ENCODE results near the gene S100A13. TPM values are rescaled to one million over a fixed set of nuclear protein-coding genes. Genes with fewer than 3 reads are reported as not detected.

Gene S100A13
- total RNA-seq, 4 donors from 2014 or later: 219 to 545 (median 343) TPM

DNA sequence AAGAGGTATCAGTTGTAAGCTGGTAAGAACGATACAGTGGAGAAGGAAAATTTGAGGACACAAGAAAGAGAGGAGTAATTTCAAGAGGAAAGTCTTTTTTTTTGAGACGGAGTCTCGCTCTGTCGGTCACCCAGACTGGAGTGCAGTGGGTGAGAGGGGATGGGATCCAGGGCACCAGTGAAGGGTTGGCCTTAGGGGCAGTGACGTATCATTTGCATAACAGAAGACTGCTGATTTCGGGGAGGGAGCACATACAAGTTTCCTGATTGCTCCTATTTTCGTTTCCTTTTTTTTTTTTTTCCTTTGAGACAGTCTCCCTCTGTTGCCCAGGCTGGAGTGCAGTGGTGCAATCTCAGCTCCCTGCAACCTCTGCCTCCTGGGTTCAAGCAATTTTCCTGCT is 4.2 kb downstream of the S100A13 start:
- Histone ChIP-seq H3K27me3 (no peaks in the 10 kb centered on the region), H3K9me3 (no peaks in the 10 kb centered on the region), H3K27ac (peak overlapping the region; percentile 78 to 99 (median 96)), H3K36me3 (peaks cover 2 to 8% of the 10 kb centered on the region in 2 donors), H3K4me3 (replicated peaks in 1 of 3) (no peak overlapping the region), H3K4me1 (peaks cover 54 to 56% of the 10 kb centered on the region in 2 donors)
- intact Hi-C loops (cut with DNase I): no loop called here
- WGBS, 2 donors: 20 to 38% methylated on average over 7 of the region's 7 CpGs
- TF ChIP-seq POLR2A (IDR thresholded peaks at IDR 0.05) (no peak), CTCF (IDR thresholded peaks at IDR 0.05) (no peak)
- DNase-seq: peak; percentile 74 to 79

- H3K9me3 ChIP-seq: no peaks in the 10 kb centered on the region
- WGBS, 2 donors: 96 to 98% methylated on average over 6 of the region's 6 CpGs
- peaks cover 56 to 62% of the 10 kb centered on the region in 2 donors for H3K4me1 ChIP-seq
- DNase-seq: no peak
- H3K27me3 ChIP-seq: no peaks in the 10 kb centered on the region
- peaks cover 0 to 8% of the 10 kb centered on the region in 2 donors for H3K36me3 ChIP-seq
- intact Hi-C loops (cut with DNase I): no loop called here
- peak overlapping the region in 2 of 3 donors; percentile 77 to 89 for H3K27ac ChIP-seq
- TF ChIP-seq POLR2A (IDR thresholded peaks at IDR 0.05) (no peak), CTCF (IDR thresholded peaks at IDR 0.05) (no peak)
- H3K4me3 ChIP-seq (replicated peaks in 1 of 3): no peak overlapping the region
These were observed 8.1 kb downstream of the S100A13 start for GRCh38 chr1:153619171-153619570.

DNA sequence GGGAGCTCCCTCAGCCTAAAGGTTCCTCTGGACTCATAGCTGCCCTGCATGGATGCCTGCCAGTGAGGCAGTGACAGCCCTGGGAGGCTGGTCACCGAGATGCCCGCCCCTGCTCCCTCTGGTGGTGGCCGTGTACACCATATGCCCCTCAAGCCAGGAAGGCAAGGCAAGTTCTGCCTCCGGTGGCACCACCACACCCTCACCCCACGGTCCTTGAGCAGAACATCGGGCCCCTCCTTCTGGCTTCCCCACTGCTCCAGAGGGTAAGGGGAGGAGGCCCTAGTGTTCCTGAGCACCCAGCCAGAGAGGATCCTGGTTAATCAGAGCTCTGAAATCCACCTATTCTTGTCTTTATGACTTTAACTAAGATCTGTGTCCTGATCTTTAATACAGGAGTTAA is 9.6 kb downstream of the S100A13 start:
- 17 to 27% methylated on average over 3 to 4 of the region's 6 CpGs for WGBS, 2 donors
- intact Hi-C loops (cut with DNase I): no loop called here
- DNase-seq: peak; percentile 56 to 84
- Histone ChIP-seq H3K4me3 (replicated peaks in 1 of 3) (no peak overlapping the region), H3K27ac (peak overlapping the region; percentile 75 to 89 (median 77)), H3K9me3 (no peaks in the 10 kb centered on the region), H3K36me3 (peaks cover 0 to 8% of the 10 kb centered on the region in 2 donors), H3K4me1 (peaks cover 49 to 61% of the 10 kb centered on the region in 2 donors), H3K27me3 (no peaks in the 10 kb centered on the region)
- peak in 5 of 6 experiments; percentile 54 to 88 (median 61) for TF ChIP-seq CTCF (IDR thresholded peaks at IDR 0.05)
- TF ChIP-seq POLR2A (IDR thresholded peaks at IDR 0.05): no peak

DNA sequence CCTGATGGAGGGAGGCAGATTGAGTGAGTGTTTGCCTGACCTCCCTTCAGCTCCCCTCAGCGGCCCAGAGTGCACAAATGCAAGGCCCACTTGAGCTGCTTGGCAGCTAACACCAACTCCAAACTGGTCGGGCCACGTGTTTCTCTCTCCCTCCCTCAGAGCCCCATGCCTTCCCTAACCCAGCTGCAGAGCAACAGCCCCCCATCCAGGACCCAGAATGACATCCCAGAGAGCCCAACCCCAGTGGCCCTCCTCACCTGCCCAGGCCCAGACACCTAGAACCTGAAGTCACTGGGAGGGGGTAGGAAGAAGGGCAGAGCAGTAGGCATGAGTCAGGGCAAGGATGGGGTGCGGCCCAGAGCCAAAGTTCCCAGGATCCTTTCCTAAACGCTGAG is 10.4 kb downstream of the S100A13 start:
- Histone ChIP-seq H3K9me3 (no peaks in the 10 kb centered on the region), H3K36me3 (peaks cover 0 to 8% of the 10 kb centered on the region in 2 donors), H3K4me1 (peaks cover 43 to 54% of the 10 kb centered on the region in 2 donors), H3K4me3 (replicated peaks in 1 of 3) (no peak overlapping the region), H3K27ac (peak overlapping the region; percentile 75 to 89 (median 77)), H3K27me3 (no peaks in the 10 kb centered on the region)
- WGBS, 2 donors: 45 to 80% methylated on average over 2 to 5 of the region's 5 CpGs
- peak; percentile 88 to 90 for DNase-seq
- intact Hi-C loops (cut with DNase I): no loop called here
- TF ChIP-seq POLR2A (IDR thresholded peaks at IDR 0.05) (peak in 1 of 2 donors; percentile 19), CTCF (IDR thresholded peaks at IDR 0.05) (no peak)

DNA sequence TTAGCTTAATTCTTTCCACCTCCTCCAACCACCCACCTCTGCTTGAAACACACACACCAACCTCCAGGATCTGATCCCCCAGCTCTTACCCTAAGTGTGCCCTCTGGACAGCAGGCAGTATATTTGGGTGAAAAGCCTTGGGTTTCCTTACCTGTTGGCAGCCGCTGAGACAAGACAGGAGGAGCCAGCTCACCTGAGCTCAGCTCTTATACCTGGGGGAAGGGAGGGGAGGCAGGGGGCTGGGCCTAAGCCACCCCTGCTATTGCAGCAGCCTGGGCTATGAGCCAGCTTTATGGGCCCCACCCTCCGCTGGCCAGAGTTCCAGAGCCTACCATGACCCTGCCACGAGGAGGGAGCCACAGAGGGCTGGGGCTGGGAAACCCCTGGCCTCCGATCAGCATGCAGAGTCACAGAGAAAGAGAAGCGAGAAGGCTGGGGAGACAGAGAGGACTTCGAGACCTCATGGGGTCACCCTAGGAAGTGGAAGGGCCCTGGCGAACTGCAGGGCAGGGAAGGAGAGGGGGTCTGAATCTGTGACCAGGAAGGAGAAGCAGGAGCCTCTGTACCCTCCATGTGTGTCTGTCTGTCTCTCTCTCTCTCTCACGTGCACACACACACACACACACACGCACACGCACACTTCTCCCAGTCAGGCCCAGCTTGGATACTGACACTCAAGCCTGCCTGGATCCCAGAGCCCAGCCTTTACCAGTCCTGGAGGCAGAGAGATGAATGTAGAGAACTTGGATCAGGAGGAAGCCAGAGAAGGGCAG is 11.0 kb downstream of the S100A13 start, which contains the start of gene S100A14:
TSS of gene S100A14 (minus strand) at position 182 of the 773 bp plus-strand sequence. CDS start 467 bp downstream, outside the sequence.
- intact Hi-C loops (cut with DNase I): no loop called here
- Histone ChIP-seq H3K9me3 (no peaks in the 10 kb centered on the region), H3K36me3 (peaks cover 0 to 8% of the 10 kb centered on the region in 2 donors), H3K27me3 (no peaks in the 10 kb centered on the region), H3K4me1 (peaks cover 49 to 60% of the 10 kb centered on the region in 2 donors), H3K4me3 (replicated peaks in 1 of 3) (peak within 1 kb of the TSS in 1 of 3 donors; percentile 19), H3K27ac (peak within 1 kb of the TSS; percentile 75 to 89 (median 77))
- 30 to 38% methylated on average over 10 of the region's 10 CpGs for WGBS, 2 donors
- peak; percentile 94 to 96 for DNase-seq
- peak in 1 of 2 donors; percentile 77 for TF ChIP-seq POLR2A (IDR thresholded peaks at IDR 0.05)
- TF ChIP-seq CTCF (IDR thresholded peaks at IDR 0.05): peak in 1 of 6 experiments; percentile 9

Measured in thyroid gland (tissue), 4 donors.